ENCODE measurements around the gene UBE2D1.

The UBE2D1 gene

DNA sequence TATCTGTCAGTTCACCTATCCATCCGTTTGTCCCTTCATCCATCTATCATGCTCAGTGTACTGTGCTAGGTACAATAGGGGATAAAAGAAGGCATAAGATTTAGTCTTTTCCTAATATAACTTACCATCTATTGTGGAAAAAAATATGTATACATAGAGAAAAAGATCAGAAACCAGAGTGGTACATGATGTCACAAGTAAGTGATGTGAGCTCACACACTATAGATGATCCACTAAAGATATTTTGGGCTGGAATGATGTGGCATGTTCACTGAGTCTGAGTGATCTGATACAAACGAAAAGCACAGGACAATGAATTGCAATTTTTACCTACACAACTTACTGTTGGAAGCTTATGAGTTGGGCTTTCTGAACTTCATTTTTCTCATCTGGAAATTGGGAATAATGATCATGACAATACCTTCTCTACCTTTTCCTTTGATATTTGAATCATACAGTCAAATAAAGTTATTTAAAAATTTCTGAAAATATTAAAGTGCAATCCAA, 47.7 kb downstream of the UBE2D1 start:
- Histone ChIP-seq H3K9me3 (ENCODE audit: insufficient read depth, low read length) (no peaks in the 10 kb centered on the region), H3K36me3 (ENCODE audit: insufficient read depth, insufficient read length, low read length) (peaks cover 9% of the 10 kb centered on the region), H3K27me3 (ENCODE audit: insufficient read depth, insufficient read length) (no peaks in the 10 kb centered on the region), H3K4me1 (ENCODE audit: insufficient read depth, insufficient read length) (no peaks in the 10 kb centered on the region), H3K9ac (ENCODE audit: insufficient read length, low read depth) (no peak overlapping the region), H3K4me3 (ENCODE audit: insufficient read length, low read depth) (no peak overlapping the region)
- TF ChIP-seq SUZ12 (IDR thresholded peaks at IDR 0.05; ENCODE audit: extremely low read depth, insufficient read depth, insufficient read length): no peak
- TF ChIP-seq YY1 (IDR thresholded peaks at IDR 0.05; ENCODE audit: insufficient read depth, insufficient read length): no peak
- TF ChIP-seq ZNF274 (IDR thresholded peaks at IDR 0.05; ENCODE audit: low read depth, low read length): no peak
- no peak for DNase-seq (ENCODE audit: low read depth, low spot score)

DNA sequence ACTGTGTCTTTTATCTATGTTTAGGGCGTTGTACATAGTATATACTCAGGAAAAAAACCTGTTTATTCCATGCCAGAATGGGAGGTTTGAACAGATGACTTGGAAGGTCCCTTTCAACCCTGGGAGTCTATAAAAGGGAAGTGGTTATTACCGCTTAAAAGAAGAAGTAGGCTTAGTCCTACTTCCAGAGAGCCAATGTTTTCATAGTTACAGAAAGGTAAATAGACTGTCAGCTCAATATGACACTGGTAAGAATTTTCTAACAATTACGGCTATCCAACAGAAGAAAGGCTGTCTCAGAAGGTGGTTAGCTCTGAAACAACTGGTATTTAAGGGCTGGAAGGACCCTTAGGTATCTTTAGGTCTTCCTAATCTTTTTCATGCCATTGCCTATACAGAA, 49.3 kb downstream of the UBE2D1 start:
- no peaks in the 10 kb centered on the region for H3K9me3 ChIP-seq (ENCODE audit: insufficient read depth, low read length)
- no peak for DNase-seq (ENCODE audit: low read depth, low spot score)
- no peak overlapping the region for H3K4me3 ChIP-seq (ENCODE audit: insufficient read length, low read depth)
- H3K4me1 ChIP-seq (ENCODE audit: insufficient read depth, insufficient read length): no peaks in the 10 kb centered on the region
- TF ChIP-seq YY1 (IDR thresholded peaks at IDR 0.05; ENCODE audit: insufficient read depth, insufficient read length) (no peak), SUZ12 (IDR thresholded peaks at IDR 0.05; ENCODE audit: extremely low read depth, insufficient read depth, insufficient read length) (no peak), ZNF274 (IDR thresholded peaks at IDR 0.05; ENCODE audit: low read depth, low read length) (no peak)
- no peaks in the 10 kb centered on the region for H3K27me3 ChIP-seq (ENCODE audit: insufficient read depth, insufficient read length)
- H3K36me3 ChIP-seq (ENCODE audit: insufficient read depth, insufficient read length, low read length): peaks cover 24% of the 10 kb centered on the region
- peak overlapping the region; percentile 81 for H3K9ac ChIP-seq (ENCODE audit: insufficient read length, low read depth)

DNA sequence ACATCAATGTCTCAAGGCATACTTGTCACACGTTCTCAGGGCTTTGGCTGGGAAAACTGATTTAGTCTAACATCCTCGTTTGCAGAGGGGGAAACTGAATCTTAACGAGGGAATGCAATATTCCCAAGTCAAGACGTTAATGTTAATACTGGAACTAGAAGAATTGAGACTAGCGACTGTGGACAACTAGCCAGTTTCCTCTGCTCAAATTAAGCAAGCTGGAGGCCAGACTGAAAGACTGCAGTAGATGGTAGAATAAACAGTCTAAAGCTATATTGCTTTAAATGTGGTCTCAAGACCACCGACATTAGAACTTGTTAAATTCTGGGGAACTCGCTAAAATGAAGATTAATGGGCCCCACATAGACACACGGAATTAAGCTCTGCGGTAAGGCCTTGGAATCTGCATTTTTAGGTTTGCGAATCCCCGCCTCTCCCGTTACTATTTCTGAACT, 49.8 kb downstream of the UBE2D1 start:
- peak overlapping the region; percentile 98 for H3K4me3 ChIP-seq (ENCODE audit: insufficient read length, low read depth)
- TF ChIP-seq SUZ12 (IDR thresholded peaks at IDR 0.05; ENCODE audit: extremely low read depth, insufficient read depth, insufficient read length) (no peak), ZNF274 (IDR thresholded peaks at IDR 0.05; ENCODE audit: low read depth, low read length) (no peak), YY1 (IDR thresholded peaks at IDR 0.05; ENCODE audit: insufficient read depth, insufficient read length) (no peak)
- H3K9me3 ChIP-seq (ENCODE audit: insufficient read depth, low read length): no peaks in the 10 kb centered on the region
- peak overlapping the region; percentile 81 for H3K9ac ChIP-seq (ENCODE audit: insufficient read length, low read depth)
- H3K36me3 ChIP-seq (ENCODE audit: insufficient read depth, insufficient read length, low read length): peaks cover 29% of the 10 kb centered on the region
- no peak for DNase-seq (ENCODE audit: low read depth, low spot score)
- no peaks in the 10 kb centered on the region for H3K4me1 ChIP-seq (ENCODE audit: insufficient read depth, insufficient read length)
- no peaks in the 10 kb centered on the region for H3K27me3 ChIP-seq (ENCODE audit: insufficient read depth, insufficient read length)

DNA sequence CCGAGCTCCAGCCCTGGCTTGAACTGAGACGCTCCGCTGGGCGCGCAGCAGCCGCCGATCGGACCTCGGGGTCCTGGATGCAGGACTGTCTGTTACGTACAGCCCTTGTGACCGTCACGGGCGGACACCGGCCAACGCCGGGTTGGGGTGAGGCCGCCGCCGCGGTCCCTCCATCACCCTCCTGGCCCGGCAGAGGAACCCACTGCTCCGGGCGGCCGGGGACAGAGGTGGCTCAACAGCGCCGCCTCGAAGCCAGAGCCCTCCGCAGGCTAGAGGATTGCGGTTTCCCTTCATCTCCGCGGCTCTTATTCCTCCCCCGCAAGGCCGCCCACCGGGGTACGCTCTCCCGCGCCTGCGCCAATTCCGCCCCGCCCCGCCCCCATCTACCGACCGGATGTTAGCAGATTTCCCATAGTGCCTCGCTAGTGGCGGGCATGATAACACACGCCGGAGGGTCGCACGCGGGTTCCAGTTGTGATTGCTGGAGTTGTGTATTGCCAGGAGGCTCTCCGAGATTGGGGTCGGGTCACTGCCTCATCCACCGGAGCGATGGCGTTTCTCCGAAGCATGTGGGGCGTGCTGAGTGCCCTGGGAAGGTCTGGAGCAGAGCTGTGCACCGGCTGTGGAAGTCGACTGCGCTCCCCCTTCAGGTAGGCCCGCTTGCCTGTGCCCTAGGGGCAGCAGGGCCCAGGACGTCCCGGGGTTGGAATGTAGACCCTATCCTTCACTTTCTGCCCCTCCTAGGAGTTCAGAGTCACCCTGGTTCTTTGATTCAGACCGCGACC, 50.4 kb downstream of the UBE2D1 start, which contains the start of gene TFAM:
TFAM (plus strand) TSS at position 412 of the 785 bp plus-strand sequence; CDS start at position 550, 138 bp downstream.
- TF ChIP-seq ZNF274 (IDR thresholded peaks at IDR 0.05; ENCODE audit: low read depth, low read length): no peak
- TF ChIP-seq YY1 (IDR thresholded peaks at IDR 0.05; ENCODE audit: insufficient read depth, insufficient read length): no peak
- no peak for TF ChIP-seq SUZ12 (IDR thresholded peaks at IDR 0.05; ENCODE audit: extremely low read depth, insufficient read depth, insufficient read length)
- Histone ChIP-seq H3K27me3 (ENCODE audit: insufficient read depth, insufficient read length) (no peaks in the 10 kb centered on the region), H3K4me3 (ENCODE audit: insufficient read length, low read depth) (peak within 1 kb of the TSS; percentile 98), H3K9ac (ENCODE audit: insufficient read length, low read depth) (peak within 1 kb of the TSS; percentile 97), H3K4me1 (ENCODE audit: insufficient read depth, insufficient read length) (no peaks in the 10 kb centered on the region), H3K36me3 (ENCODE audit: insufficient read depth, insufficient read length, low read length) (peaks cover 35% of the 10 kb centered on the region), H3K9me3 (ENCODE audit: insufficient read depth, low read length) (no peaks in the 10 kb centered on the region)
- DNase-seq (ENCODE audit: low read depth, low spot score): peak; percentile 75

DNA sequence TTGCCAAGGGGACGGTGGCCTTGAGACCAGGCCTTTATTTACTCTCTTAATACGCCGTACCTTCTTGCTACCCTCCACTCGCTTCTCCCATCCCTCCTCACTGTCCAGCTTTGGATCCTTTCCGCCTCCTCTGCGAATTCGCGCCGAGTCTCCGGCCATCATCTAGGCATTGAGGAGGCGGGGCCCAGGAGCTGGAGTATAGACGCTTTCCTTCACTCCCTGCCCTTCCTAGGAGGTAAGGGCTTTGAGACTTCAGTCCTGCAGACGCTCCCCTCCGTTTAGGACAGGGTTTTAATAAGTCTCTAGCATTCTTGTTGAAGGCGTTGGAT, 50.9 kb downstream of the UBE2D1 start:
- peak overlapping the region; percentile 97 for H3K9ac ChIP-seq (ENCODE audit: insufficient read length, low read depth)
- H3K36me3 ChIP-seq (ENCODE audit: insufficient read depth, insufficient read length, low read length): peaks cover 41% of the 10 kb centered on the region
- H3K4me1 ChIP-seq (ENCODE audit: insufficient read depth, insufficient read length): no peaks in the 10 kb centered on the region
- peak overlapping the region; percentile 98 for H3K4me3 ChIP-seq (ENCODE audit: insufficient read length, low read depth)
- H3K9me3 ChIP-seq (ENCODE audit: insufficient read depth, low read length): no peaks in the 10 kb centered on the region
- no peaks in the 10 kb centered on the region for H3K27me3 ChIP-seq (ENCODE audit: insufficient read depth, insufficient read length)
- TF ChIP-seq YY1 (IDR thresholded peaks at IDR 0.05; ENCODE audit: insufficient read depth, insufficient read length): no peak
- no peak for TF ChIP-seq ZNF274 (IDR thresholded peaks at IDR 0.05; ENCODE audit: low read depth, low read length)
- TF ChIP-seq SUZ12 (IDR thresholded peaks at IDR 0.05; ENCODE audit: extremely low read depth, insufficient read depth, insufficient read length): no peak
- no peak for DNase-seq (ENCODE audit: low read depth, low spot score)

DNA sequence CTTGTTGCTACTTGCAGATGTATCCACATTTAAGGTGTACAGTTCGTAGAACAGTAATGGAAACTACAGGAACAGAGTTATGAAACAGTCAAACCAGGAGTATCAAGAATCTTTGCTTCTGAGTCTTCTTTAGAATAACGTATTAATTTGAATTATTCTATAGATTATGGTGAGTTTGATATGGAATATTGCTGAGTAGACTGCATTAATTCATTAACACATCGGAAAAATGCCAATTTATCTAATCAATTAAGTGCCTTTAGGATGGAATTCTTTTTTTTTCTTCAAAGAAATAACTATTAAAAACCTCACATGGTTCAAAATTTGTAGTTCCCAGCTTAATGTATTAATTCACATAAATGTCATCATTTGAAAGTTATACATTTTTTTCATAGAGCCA, 54.2 kb downstream of the UBE2D1 start:
- TF ChIP-seq YY1 (IDR thresholded peaks at IDR 0.05; ENCODE audit: insufficient read depth, insufficient read length) (no peak), SUZ12 (IDR thresholded peaks at IDR 0.05; ENCODE audit: extremely low read depth, insufficient read depth, insufficient read length) (no peak), ZNF274 (IDR thresholded peaks at IDR 0.05; ENCODE audit: low read depth, low read length) (no peak)
- no peaks in the 10 kb centered on the region for H3K4me1 ChIP-seq (ENCODE audit: insufficient read depth, insufficient read length)
- DNase-seq (ENCODE audit: low read depth, low spot score): no peak
- H3K4me3 ChIP-seq (ENCODE audit: insufficient read length, low read depth): no peak overlapping the region
- peaks cover 61% of the 10 kb centered on the region for H3K36me3 ChIP-seq (ENCODE audit: insufficient read depth, insufficient read length, low read length)
- H3K9me3 ChIP-seq (ENCODE audit: insufficient read depth, low read length): no peaks in the 10 kb centered on the region
- H3K27me3 ChIP-seq (ENCODE audit: insufficient read depth, insufficient read length): no peaks in the 10 kb centered on the region
- no peak overlapping the region for H3K9ac ChIP-seq (ENCODE audit: insufficient read length, low read depth)

DNA sequence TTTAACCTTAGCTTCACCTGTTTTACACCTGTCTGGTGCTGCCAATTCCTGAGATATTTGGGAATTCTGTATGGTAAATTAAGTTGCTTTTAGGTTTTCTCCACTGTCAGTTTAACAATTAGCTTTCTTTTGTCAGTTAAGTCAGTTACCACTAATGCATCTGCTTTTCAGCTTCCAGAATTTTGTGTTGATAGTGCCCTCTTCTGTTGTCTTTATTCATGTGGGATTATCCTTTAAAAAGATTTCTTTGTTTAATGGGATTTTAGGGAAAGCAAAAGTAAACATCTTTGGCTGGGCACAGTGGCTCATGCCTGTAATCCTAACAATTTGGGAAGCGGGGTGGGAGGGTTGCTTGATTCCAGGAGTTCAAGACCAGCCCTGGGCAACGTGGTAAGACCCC, 58.5 kb downstream of the UBE2D1 start:
- H3K36me3 ChIP-seq (ENCODE audit: insufficient read depth, insufficient read length, low read length): peaks cover 87% of the 10 kb centered on the region

More for the DNA sequence above, 58.5 kb downstream of the UBE2D1 start:
- H3K9me3 ChIP-seq (ENCODE audit: insufficient read depth, low read length): no peaks in the 10 kb centered on the region
- H3K27me3 ChIP-seq (ENCODE audit: insufficient read depth, insufficient read length): no peaks in the 10 kb centered on the region
- H3K9ac ChIP-seq (ENCODE audit: insufficient read length, low read depth): no peak overlapping the region
- DNase-seq (ENCODE audit: low read depth, low spot score): no peak
- TF ChIP-seq YY1 (IDR thresholded peaks at IDR 0.05; ENCODE audit: insufficient read depth, insufficient read length) (no peak), SUZ12 (IDR thresholded peaks at IDR 0.05; ENCODE audit: extremely low read depth, insufficient read depth, insufficient read length) (no peak), ZNF274 (IDR thresholded peaks at IDR 0.05; ENCODE audit: low read depth, low read length) (no peak)
- H3K4me3 ChIP-seq (ENCODE audit: insufficient read length, low read depth): no peak overlapping the region
- no peaks in the 10 kb centered on the region for H3K4me1 ChIP-seq (ENCODE audit: insufficient read depth, insufficient read length)

Data from NT2/D1 (cell line).